OCI-LY7 (cell line): ENCODE data around the gene IRF8.

Experiments
- EZH2phosphoT487 ChIP-seq: fragments of 200-600 bp; sonication (generic); IDR thresholded peaks from 2 replicates; pipeline ENCODE4 v1.6.1; 2018; ENCODE audit warnings: low read depth, borderline replicate concordance, mild to moderate bottlenecking, mixed run types, antibody characterized with exemption, low read length, moderate library complexity, mixed read lengths
- TF ChIP-seq, protein P1 (sequence below): fragments of 200-600 bp; sonication (generic); conservative IDR thresholded peaks from 2 replicates; pipeline ENCODE4 v1.5.1; 2014; ENCODE audit warnings: mild to moderate bottlenecking, antibody characterized with exemption, low read length, moderate library complexity, mixed read lengths

DNA sequence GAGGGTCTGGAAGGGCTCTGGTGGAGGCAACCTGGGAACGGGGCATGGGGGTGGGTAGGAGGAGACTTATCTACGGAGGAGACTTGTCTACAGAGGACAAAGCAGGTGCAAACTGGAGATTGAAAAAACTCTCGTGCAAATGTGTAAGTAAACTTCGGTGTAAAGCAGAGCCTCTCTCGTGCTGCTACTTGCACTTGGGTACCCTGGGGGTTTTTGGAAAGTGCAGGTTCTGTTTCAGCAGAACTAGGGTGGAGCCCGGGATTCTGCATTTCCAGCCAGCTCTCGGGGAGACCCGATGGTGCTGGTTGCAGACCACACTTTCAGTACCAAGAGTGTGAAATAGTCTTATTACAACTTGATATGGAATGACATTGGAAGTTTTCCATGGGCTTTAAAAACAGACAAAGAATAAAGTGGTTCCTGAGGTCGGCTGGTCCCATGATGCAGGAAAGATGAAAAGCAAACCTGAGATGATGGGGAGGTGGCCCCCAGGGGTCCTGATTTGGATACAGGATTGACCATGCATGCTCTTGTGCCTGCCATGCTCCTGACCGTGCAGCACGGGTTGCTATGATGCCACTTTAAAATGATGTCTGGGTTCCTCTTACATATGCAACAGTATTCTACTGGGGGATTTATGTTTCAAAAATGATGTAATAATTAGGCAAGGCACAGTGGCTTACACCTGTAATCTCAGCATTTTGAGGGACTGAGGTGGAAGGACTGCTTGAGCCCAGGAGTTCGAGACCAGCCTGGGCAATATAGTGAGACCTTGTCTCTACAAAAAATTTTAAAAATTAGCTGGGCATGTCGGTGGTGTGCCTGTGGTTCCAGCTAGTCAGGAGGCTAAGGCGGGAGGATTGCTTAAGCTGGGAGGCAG lies 69.3 kb downstream of the IRF8 start:
- TF ChIP-seq, protein P1, sequence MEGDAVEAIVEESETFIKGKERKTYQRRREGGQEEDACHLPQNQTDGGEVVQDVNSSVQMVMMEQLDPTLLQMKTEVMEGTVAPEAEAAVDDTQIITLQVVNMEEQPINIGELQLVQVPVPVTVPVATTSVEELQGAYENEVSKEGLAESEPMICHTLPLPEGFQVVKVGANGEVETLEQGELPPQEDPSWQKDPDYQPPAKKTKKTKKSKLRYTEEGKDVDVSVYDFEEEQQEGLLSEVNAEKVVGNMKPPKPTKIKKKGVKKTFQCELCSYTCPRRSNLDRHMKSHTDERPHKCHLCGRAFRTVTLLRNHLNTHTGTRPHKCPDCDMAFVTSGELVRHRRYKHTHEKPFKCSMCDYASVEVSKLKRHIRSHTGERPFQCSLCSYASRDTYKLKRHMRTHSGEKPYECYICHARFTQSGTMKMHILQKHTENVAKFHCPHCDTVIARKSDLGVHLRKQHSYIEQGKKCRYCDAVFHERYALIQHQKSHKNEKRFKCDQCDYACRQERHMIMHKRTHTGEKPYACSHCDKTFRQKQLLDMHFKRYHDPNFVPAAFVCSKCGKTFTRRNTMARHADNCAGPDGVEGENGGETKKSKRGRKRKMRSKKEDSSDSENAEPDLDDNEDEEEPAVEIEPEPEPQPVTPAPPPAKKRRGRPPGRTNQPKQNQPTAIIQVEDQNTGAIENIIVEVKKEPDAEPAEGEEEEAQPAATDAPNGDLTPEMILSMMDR = no peak
- no peak for TF ChIP-seq EZH2phosphoT487
